ENCODE data around the gene RNF214. TPM values are rescaled to one million over a fixed set of nuclear protein-coding genes. Genes with fewer than 3 reads are reported as not detected.
A peak's percentile ranks its signal among the peaks of the same experiment; 100 is the strongest.

The RNF214 gene
- total RNA-seq, 2 experiments from 2014 or later, result 12.9 to 15.8 TPM

DNA sequence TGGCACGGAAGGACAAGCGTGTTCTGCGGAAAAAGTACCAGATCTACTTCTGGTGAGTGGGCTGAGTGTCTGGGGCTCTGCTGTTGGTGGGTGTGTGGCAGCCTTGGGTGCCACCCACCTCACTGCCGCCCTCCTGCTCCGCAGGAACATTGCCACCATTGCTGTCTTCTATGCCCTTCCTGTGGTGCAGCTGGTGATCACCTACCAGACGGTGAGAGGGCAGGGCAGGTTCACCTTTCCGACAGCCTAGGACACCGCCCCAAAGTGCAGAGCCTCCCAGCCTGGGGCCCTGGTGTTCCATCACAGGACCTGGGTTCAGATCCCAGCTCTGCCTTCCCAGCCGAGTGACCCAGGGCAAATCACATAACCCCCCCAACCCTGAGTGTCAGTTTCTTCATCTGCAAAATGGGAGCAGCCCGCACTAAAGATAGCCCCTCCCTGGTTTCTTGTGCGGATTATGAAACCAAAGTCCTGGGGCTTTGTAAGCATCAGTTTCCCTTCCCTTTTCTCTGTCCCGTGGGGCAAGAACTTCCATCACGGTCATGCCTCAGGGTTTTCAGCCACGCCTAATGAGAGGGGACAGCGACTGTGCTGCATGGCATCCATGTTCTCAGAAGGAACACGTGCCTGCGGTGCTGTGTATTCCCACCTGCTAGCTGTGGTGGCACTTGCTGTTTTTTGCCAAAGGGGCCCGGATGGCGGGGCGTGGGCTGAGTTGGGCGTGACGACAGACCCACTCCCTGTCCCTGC is 43.1 kb upstream of the RNF214 start:
- H3K4me3 Mint-ChIP-seq, result no peak overlapping the region
- intact Hi-C loops (cut with DNase I, micrococcal nuclease), result no loop called here
- no peak for ATAC-seq (ENCODE audit: poor library complexity)
- H3K27ac ChIP-seq (ENCODE audit: low read depth in 1 of 2, low read length in 2 of 2), result no peak overlapping the region
- no peaks in the 10 kb centered on the region for H3K9me3 ChIP-seq (ENCODE audit: control insufficient read depth in 1 of 2, insufficient read depth in 1 of 2, low read length in 2 of 2)
- POLR2A ChIA-PET, result no interaction called here
- no peak overlapping the region for H3K4me3 ChIP-seq (ENCODE audit: low read length)
- H3K27ac Mint-ChIP-seq, result no peak overlapping the region
- no peaks in the 10 kb centered on the region for H3K27me3 ChIP-seq (ENCODE audit: control insufficient read depth in 1 of 2, insufficient read depth in 2 of 2, low read length in 2 of 2)
- CTCF ChIA-PET, result no interaction called here
- no peak for TF ChIP-seq CTCF (IDR thresholded peaks at IDR 0.05)
- H3K9me3 Mint-ChIP-seq, result no peaks in the 10 kb centered on the region
- peaks cover 34% of the 10 kb centered on the region for H3K36me3 Mint-ChIP-seq (ENCODE audit: low read depth)
- peaks cover 34% of the 10 kb centered on the region for H3K36me3 ChIP-seq (ENCODE audit: insufficient read depth, low read length)
- no peaks in the 10 kb centered on the region for H3K27me3 Mint-ChIP-seq
- DNase-seq, result peak in 3 of 14 experiments; percentile 28 to 67 (median 61)
- peaks cover 2% of the 10 kb centered on the region for H3K4me1 ChIP-seq (ENCODE audit: insufficient read depth, low read length)
- H3K4me1 Mint-ChIP-seq (ENCODE audit: low read depth), result no peaks in the 10 kb centered on the region

DNA sequence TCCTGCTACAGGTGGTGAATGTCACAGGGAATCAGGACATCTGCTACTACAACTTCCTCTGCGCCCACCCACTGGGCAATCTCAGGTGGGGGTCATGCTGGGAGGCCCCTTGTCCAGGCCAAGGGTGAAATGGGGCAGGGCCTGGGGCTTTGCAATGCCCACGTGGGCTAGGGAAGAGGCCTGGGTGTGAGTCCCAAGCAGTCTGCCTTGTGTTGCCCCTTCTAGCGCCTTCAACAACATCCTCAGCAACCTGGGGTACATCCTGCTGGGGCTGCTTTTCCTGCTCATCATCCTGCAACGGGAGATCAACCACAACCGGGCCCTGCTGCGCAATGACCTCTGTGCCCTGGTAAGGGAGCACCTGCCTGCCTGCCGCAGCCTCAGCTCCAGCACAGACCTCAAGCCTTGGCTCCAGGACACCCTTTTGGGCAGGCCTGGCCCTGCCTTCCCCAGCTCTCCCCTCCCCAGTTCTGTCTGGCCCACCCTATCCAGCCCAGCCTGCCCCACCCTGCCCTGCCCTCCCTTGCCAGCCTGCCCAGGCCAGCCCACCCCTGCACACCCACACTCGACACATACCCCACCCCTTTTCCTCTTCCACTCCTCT is 42.4 kb upstream of the RNF214 start:
- no peak for TF ChIP-seq CTCF (IDR thresholded peaks at IDR 0.05)
- CTCF ChIA-PET, result no interaction called here
- POLR2A ChIA-PET, result no interaction called here
- ATAC-seq (ENCODE audit: poor library complexity), result no peak
- H3K36me3 Mint-ChIP-seq (ENCODE audit: low read depth), result peaks cover 32% of the 10 kb centered on the region
- peak in 1 of 14 experiments; percentile 28 for DNase-seq
- Histone ChIP-seq H3K36me3 (ENCODE audit: insufficient read depth, low read length) (peaks cover 34% of the 10 kb centered on the region), H3K27ac (ENCODE audit: low read depth in 1 of 2, low read length in 2 of 2) (no peak overlapping the region), H3K27me3 (ENCODE audit: control insufficient read depth in 1 of 2, insufficient read depth in 2 of 2, low read length in 2 of 2) (no peaks in the 10 kb centered on the region), H3K4me1 (ENCODE audit: insufficient read depth, low read length) (peaks cover 2% of the 10 kb centered on the region), H3K9me3 (ENCODE audit: control insufficient read depth in 1 of 2, insufficient read depth in 1 of 2, low read length in 2 of 2) (no peaks in the 10 kb centered on the region), H3K4me3 (ENCODE audit: low read length) (no peak overlapping the region)
- intact Hi-C loops (cut with DNase I, micrococcal nuclease), result no loop called here
- no peaks in the 10 kb centered on the region for H3K9me3 Mint-ChIP-seq
- H3K27ac Mint-ChIP-seq, result no peak overlapping the region
- H3K4me3 Mint-ChIP-seq, result no peak overlapping the region
- H3K27me3 Mint-ChIP-seq, result no peaks in the 10 kb centered on the region
- peaks cover 1% of the 10 kb centered on the region for H3K4me1 Mint-ChIP-seq (ENCODE audit: low read depth)

DNA sequence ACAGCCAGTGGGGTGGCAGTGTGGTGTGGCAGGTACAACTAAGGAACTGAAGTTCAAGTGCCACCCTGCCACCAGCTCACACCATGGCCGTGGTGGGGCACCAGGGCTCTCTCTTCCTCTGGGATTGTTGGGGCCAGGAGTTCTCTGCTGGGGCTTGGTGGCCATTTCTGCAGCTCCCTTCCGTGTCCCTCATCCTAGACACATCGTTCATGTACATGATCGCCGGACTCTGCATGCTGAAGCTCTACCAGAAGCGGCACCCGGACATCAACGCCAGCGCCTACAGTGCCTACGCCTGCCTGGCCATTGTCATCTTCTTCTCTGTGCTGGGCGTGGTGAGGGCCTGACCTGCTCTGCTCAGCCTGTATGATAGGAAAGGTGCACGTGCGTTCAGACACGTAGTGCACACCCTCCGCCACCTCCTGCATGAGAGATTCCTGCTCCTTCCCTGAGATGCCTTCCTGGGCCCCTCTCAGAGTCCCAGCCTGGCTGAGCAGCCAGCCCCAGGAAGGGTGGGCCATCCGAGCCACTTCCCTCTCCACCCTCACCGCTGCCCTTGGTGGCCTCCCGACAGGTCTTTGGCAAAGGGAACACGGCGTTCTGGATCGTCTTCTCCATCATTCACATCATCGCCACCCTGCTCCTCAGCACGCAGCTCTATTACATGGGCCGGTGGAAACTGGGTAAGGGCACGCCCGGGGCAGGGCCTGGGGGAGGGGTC is 40.6 kb upstream of the RNF214 start:
- POLR2A ChIA-PET, result no interaction called here
- Mint-ChIP-seq H3K27me3 (no peaks in the 10 kb centered on the region), H3K9me3 (no peaks in the 10 kb centered on the region), H3K4me3 (no peak overlapping the region), H3K36me3 (ENCODE audit: low read depth) (peaks cover 43% of the 10 kb centered on the region), H3K4me1 (ENCODE audit: low read depth) (peaks cover 5% of the 10 kb centered on the region), H3K27ac (no peak overlapping the region)
- ATAC-seq (ENCODE audit: poor library complexity), result no peak
- Histone ChIP-seq H3K27me3 (ENCODE audit: control insufficient read depth in 1 of 2, insufficient read depth in 2 of 2, low read length in 2 of 2) (no peaks in the 10 kb centered on the region), H3K27ac (ENCODE audit: low read depth in 1 of 2, low read length in 2 of 2) (no peak overlapping the region), H3K36me3 (ENCODE audit: insufficient read depth, low read length) (peaks cover 37% of the 10 kb centered on the region), H3K4me1 (ENCODE audit: insufficient read depth, low read length) (peaks cover 2% of the 10 kb centered on the region), H3K9me3 (ENCODE audit: control insufficient read depth in 1 of 2, insufficient read depth in 1 of 2, low read length in 2 of 2) (no peaks in the 10 kb centered on the region), H3K4me3 (ENCODE audit: low read length) (no peak overlapping the region)
- intact Hi-C loops (cut with DNase I, micrococcal nuclease), result no loop called here
- no peak for TF ChIP-seq CTCF (IDR thresholded peaks at IDR 0.05)
- CTCF ChIA-PET, result no interaction called here
- DNase-seq, result no peak

Data from CD4-positive, alpha-beta T cell (primary cell).